GM12878 (cell line): ENCODE measurements around the gene KMT2E. TPM values are rescaled to one million over a fixed set of nuclear protein-coding genes. Genes with fewer than 3 reads are reported as not detected.
A peak's percentile ranks its signal among the peaks of the same experiment; 100 is the strongest.

Experiments used
- ASH2L ChIP-seq: fragments of 300-600, 200-600 bp; sonication (generic); IDR thresholded peaks from 2 replicates; pipeline ENCODE4 v1.6.1; 2017; ENCODE audit warnings: low read depth, mild to moderate bottlenecking, borderline replicate concordance
- FOXM1 ChIP-seq: IDR thresholded peaks from 2 replicates; pipeline ENCODE4 v1.6.1; 2012; ENCODE audit warnings: low read depth, mild to moderate bottlenecking, inconsistent platforms, low read length, moderate library complexity
- HCFC1 ChIP-seq: fragments of 150-350 bp; IDR thresholded peaks from 2 replicates; pipeline ENCODE4 v1.6.1; 2014; ENCODE audit warnings: low read length
- HDAC2 ChIP-seq: fragments of 200-600 bp; sonication (generic); IDR thresholded peaks from 2 replicates; pipeline ENCODE4 v1.6.1; 2017
- NFXL1 ChIP-seq: fragments of 450-650 bp; IDR thresholded peaks from 2 replicates; pipeline ENCODE4 v1.6.1; 2017; ENCODE audit warnings: antibody characterized with exemption, mild to moderate bottlenecking, borderline replicate concordance
- PAX5 ChIP-seq: IDR thresholded peaks from 2 replicates; pipeline ENCODE4 v1.6.1; 2011; ENCODE audit warnings: low read depth, low read length, borderline replicate concordance
- POLR2A ChIP-seq: IDR thresholded peaks from 2 replicates; pipeline ENCODE4 v1.6.1; 2011; ENCODE audit warnings: low read depth, mild to moderate bottlenecking, low read length
- POLR2AphosphoS5 ChIP-seq: IDR thresholded peaks from 2 replicates; pipeline ENCODE4 v1.6.1; 2011; ENCODE audit warnings: mild to moderate bottlenecking, low read length, inconsistent platforms
- RCOR1 ChIP-seq: conservative IDR thresholded peaks from 2 replicates; pipeline ENCODE4 v1.6.1; 2012; ENCODE audit warnings: low read depth, low read length, improper control_type of control experiment
- RUNX3 ChIP-seq: IDR thresholded peaks from 2 replicates; pipeline ENCODE4 v1.6.1; 2012; ENCODE audit warnings: low read length, inconsistent platforms
- SIN3A ChIP-seq: IDR thresholded peaks from 2 replicates; pipeline ENCODE4 v1.6.1; 2012; ENCODE audit warnings: low read depth, low read length, improper control_type of control experiment
- SREBF1 ChIP-seq: IDR thresholded peaks from 2 replicates; pipeline ENCODE4 v1.6.1; 2012; ENCODE audit warnings: mild to moderate bottlenecking, low read length
- TCF12 ChIP-seq: IDR thresholded peaks from 2 replicates; pipeline ENCODE4 v1.6.1; 2011; ENCODE audit warnings: low read depth, mild to moderate bottlenecking, low read length
- USF2 ChIP-seq: IDR thresholded peaks from 2 replicates; pipeline ENCODE4 v1.6.1; 2011; ENCODE audit warnings: low read depth, low read length, improper control_type of control experiment, borderline replicate concordance
- YY1 ChIP-seq: IDR thresholded peaks from 2 replicates; pipeline ENCODE4 v1.6.1; 2011; ENCODE audit warnings: low read depth, mild to moderate bottlenecking, low read length
- ZNF24 ChIP-seq: fragments of 450-650 bp; IDR thresholded peaks from 2 replicates; pipeline ENCODE4 v1.6.1; 2017; ENCODE audit warnings: antibody characterized with exemption, mild to moderate bottlenecking
- ZNF622 ChIP-seq: fragments of 450-650 bp; IDR thresholded peaks from 2 replicates; pipeline ENCODE4 v1.6.1; 2017; ENCODE audit warnings: mild to moderate bottlenecking, inconsistent platforms
- polyA plus RNA-seq, 11 experiments: library from polyadenylated mRNA; depleted of rRNA in 4 of 11; unstranded in 6 of 11; stranded (reverse) in 5 of 11; fragments of >200 nt; fragmentation: Nextera tagmentation in 4 of 11; fragmentation: Illumina TruSeq in 1 of 11; extraction: Ambion mirVana in 4 of 11; extraction: Trizol in 1 of 11; gene quantifications; 1 replicate in 1 of 11; 2 replicates in 10 of 11; pipeline versions ENCODE4 v1.2.1 to v1.2.3, GENCODE V29; 2011 to 2016; ENCODE audit warnings: inconsistent platforms in 2 of 11, missing spikeins in 2 of 11, low read depth in 1 of 11
- total RNA-seq, 4 experiments: library from RNA; depleted of rRNA in 3 of 4; stranded (reverse); fragments of >200 nt in 3 of 4; fragmentation: Illumina TruSeq in 1 of 4; extraction: Trizol in 1 of 4; gene quantifications; 2 replicates each; pipeline versions ENCODE4 v1.2.1 to v1.2.3, GENCODE V29; 2013 to 2021
- TF ChIP-seq, protein P1 (sequence below): IDR thresholded peaks from 2 replicates; pipeline ENCODE4 v1.6.1; 2012; ENCODE audit warnings: low read depth, low read length, improper control_type of control experiment
- TF ChIP-seq, protein P2 (sequence below): fragments of 450-650 bp; IDR thresholded peaks from 2 replicates; pipeline ENCODE4 v1.6.1; 2017; ENCODE audit warnings: borderline replicate concordance

Gene KMT2E
- total and polyA plus RNA-seq, 10 of the 15 experiments (the other 5 are each of a cell fraction or from before 2014, with no cell fraction given) = 13.2 to 68.1 (median 34.1) TPM

GRCh38 chr7:105131033-105131656 lies 117.1 kb downstream of the KMT2E start (continued):
- TF ChIP-seq, protein P1, sequence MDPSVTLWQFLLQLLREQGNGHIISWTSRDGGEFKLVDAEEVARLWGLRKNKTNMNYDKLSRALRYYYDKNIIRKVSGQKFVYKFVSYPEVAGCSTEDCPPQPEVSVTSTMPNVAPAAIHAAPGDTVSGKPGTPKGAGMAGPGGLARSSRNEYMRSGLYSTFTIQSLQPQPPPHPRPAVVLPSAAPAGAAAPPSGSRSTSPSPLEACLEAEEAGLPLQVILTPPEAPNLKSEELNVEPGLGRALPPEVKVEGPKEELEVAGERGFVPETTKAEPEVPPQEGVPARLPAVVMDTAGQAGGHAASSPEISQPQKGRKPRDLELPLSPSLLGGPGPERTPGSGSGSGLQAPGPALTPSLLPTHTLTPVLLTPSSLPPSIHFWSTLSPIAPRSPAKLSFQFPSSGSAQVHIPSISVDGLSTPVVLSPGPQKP = no peak
- TF ChIP-seq RCOR1 (no peak), POLR2AphosphoS5 (no peak), NFXL1 (no peak), POLR2A (no peak), RUNX3 (peak; percentile 64), ASH2L (no peak), ZNF24 (no peak), ZNF622 (no peak), TCF12 (0 out of 2 replicates have a peak, but pooled peaks have one; percentile 35), FOXM1 (no peak), USF2 (no peak), SREBF1 (no peak), HCFC1 (no peak), YY1 (0 out of 2 replicates have a peak, but pooled peaks have one; percentile 10), SIN3A (no peak), PAX5 (no peak), HDAC2 (no peak)
- TF ChIP-seq, protein P2, sequence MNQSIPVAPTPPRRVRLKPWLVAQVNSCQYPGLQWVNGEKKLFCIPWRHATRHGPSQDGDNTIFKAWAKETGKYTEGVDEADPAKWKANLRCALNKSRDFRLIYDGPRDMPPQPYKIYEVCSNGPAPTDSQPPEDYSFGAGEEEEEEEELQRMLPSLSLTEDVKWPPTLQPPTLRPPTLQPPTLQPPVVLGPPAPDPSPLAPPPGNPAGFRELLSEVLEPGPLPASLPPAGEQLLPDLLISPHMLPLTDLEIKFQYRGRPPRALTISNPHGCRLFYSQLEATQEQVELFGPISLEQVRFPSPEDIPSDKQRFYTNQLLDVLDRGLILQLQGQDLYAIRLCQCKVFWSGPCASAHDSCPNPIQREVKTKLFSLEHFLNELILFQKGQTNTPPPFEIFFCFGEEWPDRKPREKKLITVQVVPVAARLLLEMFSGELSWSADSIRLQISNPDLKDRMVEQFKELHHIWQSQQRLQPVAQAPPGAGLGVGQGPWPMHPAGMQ = no peak
